Erythroblast (primary cell): ENCODE results near the gene TBC1D16.

ENCODE experiments used
- GATA1 ChIP-seq: IDR thresholded peaks from 2 replicates; pipeline ENCODE4 v1.6.1; 2011; ENCODE audit warnings: low read depth, mild to moderate bottlenecking, control low read depth, low read length, moderate library complexity
- POLR2A ChIP-seq: IDR thresholded peaks from 2 replicates; pipeline ENCODE4 v1.6.1; 2011; ENCODE audit warnings: mild to moderate bottlenecking, low read length

DNA sequence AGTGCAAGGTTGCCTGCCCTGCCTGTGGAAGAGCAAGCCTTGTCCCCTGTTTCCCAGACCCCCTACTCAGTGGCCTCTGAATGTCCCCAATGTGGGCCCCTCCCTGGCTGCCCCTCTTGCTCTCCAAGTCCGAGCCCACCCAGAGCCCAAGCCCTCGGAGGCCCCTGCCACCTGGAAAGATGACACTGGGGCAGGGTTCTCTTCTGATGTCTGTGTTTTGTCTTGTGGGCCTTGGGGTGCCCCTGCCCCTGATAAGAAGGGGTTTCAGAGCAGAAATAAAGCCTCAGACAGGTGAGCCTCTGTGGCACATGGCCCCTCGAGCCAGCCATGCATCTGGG, 111.1 kb downstream of the TBC1D16 start:
- no peak for TF ChIP-seq POLR2A
- TF ChIP-seq GATA1, result no peak
